Caco-2 (cell line): ENCODE results near the gene MCC. TPM values are rescaled to one million over a fixed set of nuclear protein-coding genes. Genes with fewer than 3 reads are reported as not detected.

ENCODE experiments used
- BruUV-seq: library from RNA; stranded (reverse); fragments of 400-500 nt; replicated peaks from 2 replicates; lab custom pipeline; 2021; lab: Mats Ljungman, UMichigan
- CTCF ChIA-PET: fragments of 300-600 bp; sonication (Branson Sonifier 250); formaldehyde crosslinking; loops from one replicate; lab custom pipeline; 2022; ENCODE audit warnings: antibody characterized with exemption; lab: Charles Lee
- POLR2A ChIA-PET: fragments of 300-600 bp; sonication (Branson Sonifier 250); formaldehyde crosslinking; loops from one replicate; lab custom pipeline; 2022; ENCODE audit warnings: antibody characterized with exemption; lab: Charles Lee
- DNase-seq, 2 experiments: peaks; one replicate each; pipeline versions ENCODE4 v3.0.0 to v3.0.0-alpha.2; 2020 to 2022
- H3K27me3 ChIP-seq: replicated peaks from 2 replicates; pipeline ENCODE4 v1.6.0; 2011; ENCODE audit warnings: low read length; ENCODE audit not compliant: control insufficient read depth, insufficient read depth
- H3K36me3 ChIP-seq: 2 replicates; pipeline ENCODE4 v1.5.1; 2011; ENCODE audit warnings: low read length; ENCODE audit not compliant: control insufficient read depth, insufficient read depth
- H3K4me1 ChIP-seq: fragments of 250-450 bp; sonication (Bioruptor Pico); 2 replicates; pipeline ENCODE4 v1.5.1; 2020; ENCODE audit warnings: mild to moderate bottlenecking
- H3K4me3 ChIP-seq: 2 replicates; pipeline ENCODE4 v1.5.1; 2011; ENCODE audit warnings: low read depth, mild to moderate bottlenecking, control low read depth, low read length
- H3K9me3 ChIP-seq: fragments of 250-450 bp; sonication (Bioruptor Pico); 2 replicates; pipeline ENCODE4 v1.5.1; 2020; ENCODE audit warnings: mild to moderate bottlenecking, moderate library complexity
- H3K27ac Mint-ChIP-seq: one replicate; pipeline ENCODE4 v1.8.0; 2022; ENCODE audit warnings: mixed read lengths; ENCODE audit not compliant: unreplicated experiment
- H3K27me3 Mint-ChIP-seq: one replicate; pipeline ENCODE4 v1.8.0; 2022; ENCODE audit warnings: mixed read lengths; ENCODE audit not compliant: insufficient read depth, unreplicated experiment
- H3K36me3 Mint-ChIP-seq: one replicate; pipeline ENCODE4 v1.8.0; 2022; ENCODE audit warnings: mild to moderate bottlenecking, mixed read lengths; ENCODE audit not compliant: insufficient read depth, unreplicated experiment
- H3K4me1 Mint-ChIP-seq: one replicate; pipeline ENCODE4 v1.8.0; 2022; ENCODE audit warnings: low read depth, mixed read lengths; ENCODE audit not compliant: unreplicated experiment
- H3K4me3 Mint-ChIP-seq: one replicate; pipeline ENCODE4 v1.8.0; 2022; ENCODE audit warnings: mild to moderate bottlenecking, moderate library complexity, mixed read lengths; ENCODE audit not compliant: unreplicated experiment
- H3K9me3 Mint-ChIP-seq: one replicate; pipeline ENCODE4 v1.8.0; 2022; ENCODE audit warnings: mixed read lengths; ENCODE audit not compliant: unreplicated experiment
- intact Hi-C: fragments of 100-400 bp; cut with micrococcal nuclease; formaldehyde crosslinking; loops from one replicate; pipeline ENCODE4 v1.10.0; 2022; ENCODE audit not compliant: unreplicated experiment
- total RNA-seq: library from RNA; stranded (reverse); gene quantifications from 2 replicates; pipeline ENCODE4 v1.2.3, GENCODE V29; 2022
- TF ChIP-seq, protein P1 (sequence below), 2 experiments: fragments of 200-600 bp in 1 of 2; IDR thresholded peaks; 1 replicate in 1 of 2; 2 replicates in 1 of 2; pipeline versions ENCODE4 v1.5.1 to v1.8.0; 2011 to 2022; ENCODE audit warnings: antibody characterized with exemption in 1 of 2, control low read depth in 1 of 2, inconsistent platforms in 1 of 2, low read depth in 1 of 2, low read length in 1 of 2, mild to moderate bottlenecking in 1 of 2, moderate library complexity in 1 of 2; ENCODE audit not compliant: insufficient read depth in 1 of 2, severe bottlenecking in 1 of 2, unreplicated experiment in 1 of 2

The MCC gene
- total RNA-seq, 1 experiment from 2014 or later: 0.09 TPM

GRCh38 chr5:113181409-113181808 is 306.8 kb downstream of the MCC start:
- no peak overlapping the region for H3K4me3 Mint-ChIP-seq
- BruUV-seq: no TSS peak
- H3K36me3 Mint-ChIP-seq: no peaks in the 10 kb centered on the region
- Histone ChIP-seq H3K36me3 (no peaks in the 10 kb centered on the region), H3K4me1 (no peaks in the 10 kb centered on the region), H3K9me3 (no peaks in the 10 kb centered on the region), H3K27me3 (no peaks in the 10 kb centered on the region; the same call in 1 of the 2 replicates), H3K4me3 (no peak overlapping the region)
- TF ChIP-seq, protein P1, sequence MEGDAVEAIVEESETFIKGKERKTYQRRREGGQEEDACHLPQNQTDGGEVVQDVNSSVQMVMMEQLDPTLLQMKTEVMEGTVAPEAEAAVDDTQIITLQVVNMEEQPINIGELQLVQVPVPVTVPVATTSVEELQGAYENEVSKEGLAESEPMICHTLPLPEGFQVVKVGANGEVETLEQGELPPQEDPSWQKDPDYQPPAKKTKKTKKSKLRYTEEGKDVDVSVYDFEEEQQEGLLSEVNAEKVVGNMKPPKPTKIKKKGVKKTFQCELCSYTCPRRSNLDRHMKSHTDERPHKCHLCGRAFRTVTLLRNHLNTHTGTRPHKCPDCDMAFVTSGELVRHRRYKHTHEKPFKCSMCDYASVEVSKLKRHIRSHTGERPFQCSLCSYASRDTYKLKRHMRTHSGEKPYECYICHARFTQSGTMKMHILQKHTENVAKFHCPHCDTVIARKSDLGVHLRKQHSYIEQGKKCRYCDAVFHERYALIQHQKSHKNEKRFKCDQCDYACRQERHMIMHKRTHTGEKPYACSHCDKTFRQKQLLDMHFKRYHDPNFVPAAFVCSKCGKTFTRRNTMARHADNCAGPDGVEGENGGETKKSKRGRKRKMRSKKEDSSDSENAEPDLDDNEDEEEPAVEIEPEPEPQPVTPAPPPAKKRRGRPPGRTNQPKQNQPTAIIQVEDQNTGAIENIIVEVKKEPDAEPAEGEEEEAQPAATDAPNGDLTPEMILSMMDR (IDR thresholded peaks at IDR 0.05; ENCODE audit: insufficient read depth in 1 of 2, low read depth in 1 of 2, low read length in 1 of 2, severe bottlenecking in 1 of 2, unreplicated experiment in 1 of 2): no peak
- CTCF ChIA-PET: interaction anchor here (0.6 kb wide), 1 partner anchor 68 kb away, joined by 4 read pairs; no protein-coding TSS in a partner anchor
- peaks cover 27% of the 10 kb centered on the region for H3K27me3 Mint-ChIP-seq
- intact Hi-C loops: no loop called here
- POLR2A ChIA-PET: no interaction called here
- no peak overlapping the region for H3K27ac Mint-ChIP-seq
- DNase-seq: no peak
- H3K9me3 Mint-ChIP-seq: no peaks in the 10 kb centered on the region
- no peaks in the 10 kb centered on the region for H3K4me1 Mint-ChIP-seq

DNA sequence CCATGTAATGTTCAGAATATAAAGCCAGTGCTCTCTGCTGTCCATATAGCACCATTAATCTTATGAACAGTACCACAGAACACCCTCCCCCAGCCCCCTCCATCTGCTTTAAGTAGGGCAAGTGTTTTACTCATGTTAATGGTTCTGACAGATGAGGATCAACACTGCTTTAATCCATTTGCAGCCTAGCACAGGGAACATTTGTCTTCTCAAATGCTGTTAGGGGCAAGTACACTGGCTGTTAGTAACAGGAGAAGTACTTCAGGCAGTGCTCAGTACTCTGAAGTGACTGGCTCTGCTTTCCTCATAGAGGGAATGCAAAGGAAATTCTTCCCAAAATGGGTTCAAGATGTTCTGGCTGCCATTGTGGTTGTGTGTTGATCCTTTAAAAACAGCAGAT is 309.1 kb downstream of the MCC start:
- Mint-ChIP-seq H3K4me3 (no peak overlapping the region), H3K4me1 (no peaks in the 10 kb centered on the region), H3K9me3 (no peaks in the 10 kb centered on the region), H3K36me3 (no peaks in the 10 kb centered on the region), H3K27me3 (peaks cover 14% of the 10 kb centered on the region), H3K27ac (no peak overlapping the region)
- intact Hi-C loops: no loop called here
- no peaks in the 10 kb centered on the region for H3K36me3 ChIP-seq
- no TSS peak for BruUV-seq
- H3K4me3 ChIP-seq: no peak overlapping the region
- no peaks in the 10 kb centered on the region for H3K4me1 ChIP-seq
- H3K27me3 ChIP-seq: no peaks in the 10 kb centered on the region; the same call in 1 of the 2 replicates
- CTCF ChIA-PET: no interaction called here
- no peaks in the 10 kb centered on the region for H3K9me3 ChIP-seq
- TF ChIP-seq, protein P1 (IDR thresholded peaks at IDR 0.05; ENCODE audit: insufficient read depth in 1 of 2, low read depth in 1 of 2, low read length in 1 of 2, severe bottlenecking in 1 of 2, unreplicated experiment in 1 of 2): no peak
- POLR2A ChIA-PET: no interaction called here
- no peak for DNase-seq

GRCh38 chr5:113178073-113178779 is 310.0 kb downstream of the MCC start:
- no peak overlapping the region for H3K4me3 Mint-ChIP-seq
- Histone ChIP-seq H3K4me3 (no peak overlapping the region), H3K4me1 (no peaks in the 10 kb centered on the region), H3K36me3 (no peaks in the 10 kb centered on the region), H3K9me3 (no peaks in the 10 kb centered on the region), H3K27me3 (no peaks in the 10 kb centered on the region; the same call in 1 of the 2 replicates)
- H3K27ac Mint-ChIP-seq: no peak overlapping the region
- no peaks in the 10 kb centered on the region for H3K36me3 Mint-ChIP-seq
- peaks cover 19% of the 10 kb centered on the region for H3K27me3 Mint-ChIP-seq
- ChIA-PET POLR2A (no interaction called here), CTCF (no interaction called here)
- H3K9me3 Mint-ChIP-seq: no peaks in the 10 kb centered on the region
- no peaks in the 10 kb centered on the region for H3K4me1 Mint-ChIP-seq
- TF ChIP-seq, protein P1 (IDR thresholded peaks at IDR 0.05; ENCODE audit: insufficient read depth in 1 of 2, low read depth in 1 of 2, low read length in 1 of 2, severe bottlenecking in 1 of 2, unreplicated experiment in 1 of 2): no peak
- no TSS peak for BruUV-seq
- no peak for DNase-seq
- intact Hi-C loops: no loop called here
